Adrenal gland (tissue), 12 donors: ENCODE data around the gene RBPJ. TPM values are rescaled to one million over a fixed set of nuclear protein-coding genes. Genes with fewer than 3 reads are reported as not detected.
A peak's percentile ranks its signal among the peaks of the same experiment; 100 is the strongest.

Experiments used
- DNase-seq, 7 donors: peaks; one replicate each; pipeline ENCODE4 v3.0.0-alpha.2; 2019 to 2020
- H3K27ac ChIP-seq, 5 donors: fragments of 200-600 bp; sonication (generic) in 4 of 5; 1 replicate in 3 of 5; 2 replicates in 2 of 5; pipeline versions ENCODE4 v1.5.1 to v1.8.0; 2016 to 2020; ENCODE audit warnings: mild to moderate bottlenecking in 1 of 5
- H3K27me3 ChIP-seq: fragments of 200-600 bp; 2 replicates; pipeline ENCODE4 v1.8.0; 2021
- H3K36me3 ChIP-seq, 2 donors: fragments of 200-600 bp; replicated peaks in 1 of 2; 1 replicate in 1 of 2; 2 replicates in 1 of 2; pipeline versions ENCODE4 v1.5.1 to v1.8.0; 2018 to 2022
- H3K4me1 ChIP-seq, 2 donors: fragments of 200-600 bp; replicated peaks in 1 of 2; 1 replicate in 1 of 2; 2 replicates in 1 of 2; pipeline versions ENCODE4 v1.5.1 to v1.8.0; 2018 to 2021
- H3K4me3 ChIP-seq, 4 donors: fragments of 200-600 bp; sonication (generic) in 3 of 4; one replicate each; pipeline ENCODE4 v1.5.1; 2016 to 2018
- H3K9me3 ChIP-seq, 3 donors: fragments of 200-600 bp; sonication (generic) in 1 of 3; replicated peaks in 1 of 3; 1 replicate in 2 of 3; 2 replicates in 1 of 3; pipeline versions ENCODE4 v1.5.1 to v1.8.0; 2016 to 2021
- CTCF ChIP-seq, 6 experiments: fragments of 450-650 bp in 4 of 6; fragments of 200-600 bp in 2 of 6; sonication (generic) in 1 of 6; IDR thresholded peaks; 1 replicate in 5 of 6; 2 replicates in 1 of 6; pipeline versions ENCODE4 v1.5.1 to v1.8.0; 2016 to 2021; ENCODE audit warnings: antibody characterized with exemption in 6 of 6, mild to moderate bottlenecking in 2 of 6, moderate library complexity in 1 of 6
- POLR2A ChIP-seq, 2 donors: fragments of 450-650 bp; IDR thresholded peaks; one replicate each; pipeline ENCODE4 v1.6.1; 2017; ENCODE audit warnings: antibody characterized with exemption in 2 of 2, mild to moderate bottlenecking in 2 of 2, moderate library complexity in 1 of 2
- WGBS, 4 donors: extraction: QIAGEN DNeasy Blood & Tissue Kit in 2 of 4; methylation state at CpG; one replicate each; pipeline versions ENCODE4 v1.1.5 to v1.1.7; 2013 to 2017; 5-methylcytosine and 5-hydroxymethylcytosine counted together
- intact Hi-C, 2 donors: fragments of 100-400 bp; cut with DNase I; formaldehyde crosslinking; loops; one replicate each; pipeline versions ENCODE4 v1.14.1 to v1.15.0; 2022 to 2023
- polyA plus RNA-seq, 3 donors: library from polyadenylated mRNA; stranded (reverse); fragments of 200-250 nt in 2 of 3; fragments of 350-450 nt in 1 of 3; fragmentation: Illumina TruSeq in 1 of 3; extraction: RNeasy Lipid Tissue Mini Kit (QIAGEN cat#74804) in 1 of 3; gene quantifications; one replicate each; pipeline ENCODE4 v1.2.3, GENCODE V29; 2013 to 2014
- total RNA-seq, 9 donors: library from RNA; depleted of rRNA in 4 of 9; stranded (reverse); fragments of >200 nt in 4 of 9; fragments of 120-200 nt in 1 of 9; fragmentation: NEBNext Ultra II Directional in 1 of 9; extraction: Animal tissue kit (Norgen Biotek cat#: 25700) in 1 of 9; gene quantifications; one replicate each; pipeline versions ENCODE4 v1.1.0 to v1.2.4, GENCODE V29; 2013 to 2023
- donor health status: healthy with polysubstance abuse.
- donor health status: Bipolar disorder and iron deficiency.
- donor health status: DM: yes; HTN: yes; CAD: no.
- donor health status: DM: no; HTN: no; CAD: no.
- donor health status: DM: no; HTN: no; CAD: no.
- donor health status: DM: yes; HTN: yes; CAD: no.

Gene RBPJ
- total and polyA plus RNA-seq, 12 donors, result 23.4 to 76.1 (median 51.8) TPM

- intact Hi-C loops, result loop anchor here in 1 of 2 donors (5.0 kb wide), 1 partner anchor 86 kb away; no protein-coding TSS in a partner anchor
- 75 to 83% (median 81%) methylated on average over 2 of the region's 2 CpGs for WGBS, 4 donors
- H3K4me3 ChIP-seq, result no peak overlapping the region
- H3K27me3 ChIP-seq, result no peaks in the 10 kb centered on the region
- H3K4me1 ChIP-seq, result peaks cover 10 to 47% of the 10 kb centered on the region in 2 donors
- no peak for DNase-seq
- no peaks in the 10 kb centered on the region for H3K9me3 ChIP-seq
- H3K36me3 ChIP-seq, result no peaks in the 10 kb centered on the region
- TF ChIP-seq POLR2A (IDR thresholded peaks at IDR 0.05) (no peak), CTCF (IDR thresholded peaks at IDR 0.05) (no peak)
- no peak overlapping the region for H3K27ac ChIP-seq
Measured at GRCh38 chr4:26326791-26327190, 6.0 kb downstream of the RBPJ start.

- H3K4me3 ChIP-seq, result no peak overlapping the region
- H3K36me3 ChIP-seq, result no peaks in the 10 kb centered on the region
- 41 to 44% (median 42%) methylated on average over 4 of the region's 4 CpGs for WGBS, 4 donors
- intact Hi-C loops, result loop anchor here in 1 of 2 donors (5.0 kb wide), 1 partner anchor 82 kb away; no protein-coding TSS in a partner anchor
- no peak overlapping the region for H3K27ac ChIP-seq
- no peaks in the 10 kb centered on the region for H3K9me3 ChIP-seq
- TF ChIP-seq CTCF (IDR thresholded peaks at IDR 0.05), result peak; percentile 56 to 78 (median 62)
- TF ChIP-seq POLR2A (IDR thresholded peaks at IDR 0.05), result no peak
- H3K4me1 ChIP-seq, result peaks cover 5 to 21% of the 10 kb centered on the region in 2 donors
- no peaks in the 10 kb centered on the region for H3K27me3 ChIP-seq
- no peak for DNase-seq
Measured at GRCh38 chr4:26330186-26330787, 9.5 kb downstream of the RBPJ start.

GRCh38 chr4:26330946-26331345, 10.1 kb downstream of the RBPJ start:
- TF ChIP-seq POLR2A (IDR thresholded peaks at IDR 0.05) (no peak), CTCF (IDR thresholded peaks at IDR 0.05) (no peak)
- no peak for DNase-seq
- Histone ChIP-seq H3K27ac (no peak overlapping the region), H3K4me1 (peaks cover 5 to 18% of the 10 kb centered on the region in 2 donors), H3K9me3 (no peaks in the 10 kb centered on the region), H3K36me3 (no peaks in the 10 kb centered on the region), H3K27me3 (no peaks in the 10 kb centered on the region), H3K4me3 (no peak overlapping the region)
- WGBS, 4 donors, result 87 to 95% (median 87%) methylated on average over 5 to 6 of the region's 6 CpGs
- intact Hi-C loops, result loop anchor here in 1 of 2 donors (5.0 kb wide), 1 partner anchor 81 kb away; no protein-coding TSS in a partner anchor

- intact Hi-C loops, result loop anchor here in 1 of 2 donors (5.0 kb wide), 1 partner anchor 81 kb away; no protein-coding TSS in a partner anchor
- 65 to 77% (median 75%) methylated on average over 7 of the region's 7 CpGs for WGBS, 4 donors
Measured at GRCh38 chr4:26331380-26331950, 10.7 kb downstream of the RBPJ start.

More at GRCh38 chr4:26331380-26331950, 10.7 kb downstream of the RBPJ start:
- H3K4me3 ChIP-seq, result no peak overlapping the region
- H3K27ac ChIP-seq, result no peak overlapping the region
- H3K27me3 ChIP-seq, result no peaks in the 10 kb centered on the region
- DNase-seq, result no peak
- no peak for TF ChIP-seq CTCF (IDR thresholded peaks at IDR 0.05)
- TF ChIP-seq POLR2A (IDR thresholded peaks at IDR 0.05), result no peak
- no peaks in the 10 kb centered on the region for H3K9me3 ChIP-seq
- no peaks in the 10 kb centered on the region for H3K36me3 ChIP-seq
- peaks cover 5 to 18% of the 10 kb centered on the region in 2 donors for H3K4me1 ChIP-seq
